HK-2 (cell line): ENCODE data around the gene SPATS1.
"Not testable (repeated sequence)": the region's sequence is repeated elsewhere in the genome, so short reads cannot be mapped to it uniquely, and the experiment has no call there.

Source experiments
- DNase-seq: peaks from one replicate; pipeline ENCODE4 v3.0.0-alpha.2; 2018; ENCODE audit not compliant: unreplicated experiment

The SPATS1 gene

GRCh38 chr6:44311304-44311703, 31.1 kb upstream of the SPATS1 start:
- no peak for DNase-seq

GRCh38 chr6:44311767-44312166, 30.7 kb upstream of the SPATS1 start:
- no peak for DNase-seq

GRCh38 chr6:44312901-44313788, 29.3 kb upstream of the SPATS1 start, which contains the start of gene AARS2:
TSS of gene AARS2 (minus strand) at chr6:44313347. CDS start at chr6:44313323, 24 bp downstream.
- DNase-seq, result peak; percentile 88

GRCh38 chr6:44314657-44315056, 27.8 kb upstream of the SPATS1 start:
- not testable (repeated sequence) for DNase-seq

- no peak for DNase-seq
Observed at GRCh38 chr6:44315516-44315915, 26.9 kb upstream of the SPATS1 start.

GRCh38 chr6:44315951-44316350, 26.5 kb upstream of the SPATS1 start:
- DNase-seq, result no peak

GRCh38 chr6:44316481-44316880, 26.0 kb upstream of the SPATS1 start:
- DNase-seq, result no peak

- DNase-seq, result not testable (repeated sequence)
Observed at GRCh38 chr6:44317136-44317631, 25.3 kb upstream of the SPATS1 start.

GRCh38 chr6:44321210-44321609, 21.2 kb upstream of the SPATS1 start:
- no peak for DNase-seq

GRCh38 chr6:44327096-44327495, 15.4 kb upstream of the SPATS1 start:
- DNase-seq, result no peak

- DNase-seq, result no peak
Observed at GRCh38 chr6:44327760-44328159, 14.7 kb upstream of the SPATS1 start.

- DNase-seq, result not testable (repeated sequence)
Observed at GRCh38 chr6:44328203-44328602, 14.2 kb upstream of the SPATS1 start.

GRCh38 chr6:44329858-44330257, 12.6 kb upstream of the SPATS1 start:
- DNase-seq, result no peak

GRCh38 chr6:44332585-44332984, 9.9 kb upstream of the SPATS1 start:
- peak; percentile 31 for DNase-seq

GRCh38 chr6:44333273-44333919, 9.1 kb upstream of the SPATS1 start:
- no peak for DNase-seq

GRCh38 chr6:44333942-44334341, 8.5 kb upstream of the SPATS1 start:
- DNase-seq, result no peak

- no peak for DNase-seq
Observed at GRCh38 chr6:44335631-44336030, 6.8 kb upstream of the SPATS1 start.

GRCh38 chr6:44338228-44339122, 4.0 kb upstream of the SPATS1 start:
- DNase-seq, result peak; percentile 57

GRCh38 chr6:44339301-44339700, 3.1 kb upstream of the SPATS1 start:
- DNase-seq, result no peak

GRCh38 chr6:44339763-44340625, 2.5 kb upstream of the SPATS1 start:
- DNase-seq, result peak; percentile 43
